ENCODE measurements around the gene PITPNM3. TPM values are rescaled to one million over a fixed set of nuclear protein-coding genes. Genes with fewer than 3 reads are reported as not detected.

PITPNM3 gene
- total and polyA plus RNA-seq, 2 experiments from 2014 or later = 1.0 to 1.5 TPM

- Mint-ChIP-seq H3K36me3 (ENCODE audit: low read depth) (no peaks in the 10 kb centered on the region), H3K4me1 (no peaks in the 10 kb centered on the region), H3K27me3 (ENCODE audit: insufficient read depth, low read depth, poor library complexity) (peaks cover 2% of the 10 kb centered on the region), H3K27ac (no peak overlapping the region), H3K9me3 (peaks cover 4% of the 10 kb centered on the region; the same call in 2 of the 3 replicates), H3K4me3 (no peak overlapping the region)
- Histone ChIP-seq H3F3A (replicated peaks; ENCODE audit: low read depth) (no peaks in the 10 kb centered on the region), H3K4me3 (no peak overlapping the region), H3K4me1 (ENCODE audit: insufficient read depth) (no peaks in the 10 kb centered on the region), H3K27me3 (ENCODE audit: insufficient read depth) (no peaks in the 10 kb centered on the region), H3K79me2 (replicated peaks; ENCODE audit: insufficient read depth) (no peaks in the 10 kb centered on the region), H3K4me2 (no peak overlapping the region), H3K36me3 (ENCODE audit: insufficient read depth) (no peaks in the 10 kb centered on the region), H4K20me1 (replicated peaks; ENCODE audit: insufficient read depth) (no peaks in the 10 kb centered on the region), H2AFZ (no peak overlapping the region), H3K9me2 (ENCODE audit: insufficient read depth) (0 out of 2 replicates have a peak, but pooled peaks cover 3% of the 10 kb centered on the region), H3K27ac (ENCODE audit: low read depth) (no peak overlapping the region)
- ATAC-seq (no peak), DNase-seq (ENCODE audit: low spot score) (no peak)
- TF ChIP-seq NANOG (IDR thresholded peaks at IDR 0.05; ENCODE audit: borderline replicate concordance) = no peak
- TF ChIP-seq, protein P1, sequence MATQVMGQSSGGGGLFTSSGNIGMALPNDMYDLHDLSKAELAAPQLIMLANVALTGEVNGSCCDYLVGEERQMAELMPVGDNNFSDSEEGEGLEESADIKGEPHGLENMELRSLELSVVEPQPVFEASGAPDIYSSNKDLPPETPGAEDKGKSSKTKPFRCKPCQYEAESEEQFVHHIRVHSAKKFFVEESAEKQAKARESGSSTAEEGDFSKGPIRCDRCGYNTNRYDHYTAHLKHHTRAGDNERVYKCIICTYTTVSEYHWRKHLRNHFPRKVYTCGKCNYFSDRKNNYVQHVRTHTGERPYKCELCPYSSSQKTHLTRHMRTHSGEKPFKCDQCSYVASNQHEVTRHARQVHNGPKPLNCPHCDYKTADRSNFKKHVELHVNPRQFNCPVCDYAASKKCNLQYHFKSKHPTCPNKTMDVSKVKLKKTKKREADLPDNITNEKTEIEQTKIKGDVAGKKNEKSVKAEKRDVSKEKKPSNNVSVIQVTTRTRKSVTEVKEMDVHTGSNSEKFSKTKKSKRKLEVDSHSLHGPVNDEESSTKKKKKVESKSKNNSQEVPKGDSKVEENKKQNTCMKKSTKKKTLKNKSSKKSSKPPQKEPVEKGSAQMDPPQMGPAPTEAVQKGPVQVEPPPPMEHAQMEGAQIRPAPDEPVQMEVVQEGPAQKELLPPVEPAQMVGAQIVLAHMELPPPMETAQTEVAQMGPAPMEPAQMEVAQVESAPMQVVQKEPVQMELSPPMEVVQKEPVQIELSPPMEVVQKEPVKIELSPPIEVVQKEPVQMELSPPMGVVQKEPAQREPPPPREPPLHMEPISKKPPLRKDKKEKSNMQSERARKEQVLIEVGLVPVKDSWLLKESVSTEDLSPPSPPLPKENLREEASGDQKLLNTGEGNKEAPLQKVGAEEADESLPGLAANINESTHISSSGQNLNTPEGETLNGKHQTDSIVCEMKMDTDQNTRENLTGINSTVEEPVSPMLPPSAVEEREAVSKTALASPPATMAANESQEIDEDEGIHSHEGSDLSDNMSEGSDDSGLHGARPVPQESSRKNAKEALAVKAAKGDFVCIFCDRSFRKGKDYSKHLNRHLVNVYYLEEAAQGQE (IDR thresholded peaks at IDR 0.05; ENCODE audit: unreplicated experiment) = no peak
- TF ChIP-seq JUNB (IDR thresholded peaks at IDR 0.05; ENCODE audit: unreplicated experiment) = no peak
- TF ChIP-seq CREB1 (CRISPR knock-in tag; IDR thresholded peaks at IDR 0.05; ENCODE audit: low read depth) = no peak
- TF ChIP-seq, protein P2, sequence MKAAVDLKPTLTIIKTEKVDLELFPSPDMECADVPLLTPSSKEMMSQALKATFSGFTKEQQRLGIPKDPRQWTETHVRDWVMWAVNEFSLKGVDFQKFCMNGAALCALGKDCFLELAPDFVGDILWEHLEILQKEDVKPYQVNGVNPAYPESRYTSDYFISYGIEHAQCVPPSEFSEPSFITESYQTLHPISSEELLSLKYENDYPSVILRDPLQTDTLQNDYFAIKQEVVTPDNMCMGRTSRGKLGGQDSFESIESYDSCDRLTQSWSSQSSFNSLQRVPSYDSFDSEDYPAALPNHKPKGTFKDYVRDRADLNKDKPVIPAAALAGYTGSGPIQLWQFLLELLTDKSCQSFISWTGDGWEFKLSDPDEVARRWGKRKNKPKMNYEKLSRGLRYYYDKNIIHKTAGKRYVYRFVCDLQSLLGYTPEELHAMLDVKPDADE (IDR thresholded peaks at IDR 0.05) = no peak
- no peak for TF ChIP-seq STAT1 (IDR thresholded peaks at IDR 0.05; ENCODE audit: unreplicated experiment)
- TF ChIP-seq ZNF462 (CRISPR knock-in tag; IDR thresholded peaks at IDR 0.05) = no peak
Measured at GRCh38 chr17:6517062-6517461, 39.3 kb downstream of the PITPNM3 start.
